ENCODE data around the gene VAT1.

- TF ChIP-seq, protein P1, sequence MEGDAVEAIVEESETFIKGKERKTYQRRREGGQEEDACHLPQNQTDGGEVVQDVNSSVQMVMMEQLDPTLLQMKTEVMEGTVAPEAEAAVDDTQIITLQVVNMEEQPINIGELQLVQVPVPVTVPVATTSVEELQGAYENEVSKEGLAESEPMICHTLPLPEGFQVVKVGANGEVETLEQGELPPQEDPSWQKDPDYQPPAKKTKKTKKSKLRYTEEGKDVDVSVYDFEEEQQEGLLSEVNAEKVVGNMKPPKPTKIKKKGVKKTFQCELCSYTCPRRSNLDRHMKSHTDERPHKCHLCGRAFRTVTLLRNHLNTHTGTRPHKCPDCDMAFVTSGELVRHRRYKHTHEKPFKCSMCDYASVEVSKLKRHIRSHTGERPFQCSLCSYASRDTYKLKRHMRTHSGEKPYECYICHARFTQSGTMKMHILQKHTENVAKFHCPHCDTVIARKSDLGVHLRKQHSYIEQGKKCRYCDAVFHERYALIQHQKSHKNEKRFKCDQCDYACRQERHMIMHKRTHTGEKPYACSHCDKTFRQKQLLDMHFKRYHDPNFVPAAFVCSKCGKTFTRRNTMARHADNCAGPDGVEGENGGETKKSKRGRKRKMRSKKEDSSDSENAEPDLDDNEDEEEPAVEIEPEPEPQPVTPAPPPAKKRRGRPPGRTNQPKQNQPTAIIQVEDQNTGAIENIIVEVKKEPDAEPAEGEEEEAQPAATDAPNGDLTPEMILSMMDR (IDR thresholded peaks at IDR 0.05) = no peak
- no peak for TF ChIP-seq POLR2A (IDR thresholded peaks at IDR 0.05)
These were observed 10.3 kb downstream of the VAT1 start for GRCh38 chr17:43011728-43012472.

All from lower leg skin (tissue), 3 donors.